H1 (cell line): ENCODE results near the gene PAK6. TPM values are rescaled to one million over a fixed set of nuclear protein-coding genes. Genes with fewer than 3 reads are reported as not detected.
A peak's percentile ranks its signal among the peaks of the same experiment; 100 is the strongest.

Experiments
- CTCF ChIA-PET: fragments of 300-600 bp; sonication (Branson Sonifier 250); formaldehyde crosslinking; loops from one replicate; lab custom pipeline; 2021; ENCODE audit not compliant: partially characterized antibody; lab: Charles Lee
- POLR2A ChIA-PET: fragments of 300-600 bp; sonication (Branson Sonifier 250); formaldehyde crosslinking; loops from one replicate; lab custom pipeline; 2021; ENCODE audit warnings: inconsistent platforms; ENCODE audit not compliant: partially characterized antibody; lab: Charles Lee
- DNase-seq, 2 experiments: peaks; one replicate each; pipeline versions ENCODE4 v3.0.0 to v3.0.0-alpha.2; 2010 to 2022; ENCODE audit warnings: low spot score in 2 of 2, low read depth in 1 of 2, mixed read lengths in 1 of 2
- FAIRE-seq: peaks from 2 replicates; lab custom pipeline; 2011; peaks lifted over from hg19 to GRCh38; lab: Jason Lieb, UNC
- H2AFZ ChIP-seq: 2 replicates; pipeline ENCODE4 v1.8.1; 2012; ENCODE audit warnings: low read length, inconsistent platforms
- H2AK5ac ChIP-seq: 2 replicates; pipeline ENCODE4 v1.6.1; 2013; ENCODE audit warnings: low read depth, low read length
- H2BK120ac ChIP-seq: replicated peaks from 2 replicates; pipeline ENCODE3; 2013; ENCODE audit warnings: low read depth, low read length, inconsistent platforms
- H2BK12ac ChIP-seq: 2 replicates; pipeline ENCODE4 v1.6.1; 2013; ENCODE audit warnings: low read depth, low read length
- H2BK15ac ChIP-seq: 2 replicates; pipeline ENCODE4 v1.6.1; 2013; ENCODE audit warnings: low read length
- H2BK20ac ChIP-seq: 2 replicates; pipeline ENCODE4 v1.6.1; 2013; ENCODE audit warnings: low read length
- H2BK5ac ChIP-seq: 2 replicates; pipeline ENCODE4 v1.6.1; 2013; ENCODE audit warnings: low read depth, low read length
- H3K14ac ChIP-seq: 2 replicates; pipeline ENCODE4 v1.6.1; 2013; ENCODE audit warnings: inconsistent platforms; ENCODE audit not compliant: insufficient read length
- H3K18ac ChIP-seq: 2 replicates; pipeline ENCODE4 v1.6.1; 2013; ENCODE audit warnings: low read length; ENCODE audit errors: extremely low read depth
- H3K23ac ChIP-seq: 2 replicates; pipeline ENCODE4 v1.6.1; 2013; ENCODE audit warnings: inconsistent platforms; ENCODE audit not compliant: insufficient read length
- H3K23me2 ChIP-seq: 2 replicates; pipeline ENCODE4 v1.6.1; 2013; ENCODE audit warnings: low read depth, low read length
- H3K27ac ChIP-seq: 2 replicates; pipeline ENCODE4 v1.6.1; 2011; ENCODE audit warnings: low read depth, low read length, inconsistent platforms
- H3K27me3 ChIP-seq, 4 experiments: replicated peaks in 1 of 4; 1 replicate in 1 of 4; 2 replicates in 3 of 4; pipeline versions ENCODE4 v1.6.1 to v1.8.1; 2011 to 2013; ENCODE audit warnings: low read length in 3 of 4, mild to moderate bottlenecking in 3 of 4, inconsistent platforms in 2 of 4, mixed read lengths in 2 of 4, moderate library complexity in 1 of 4; ENCODE audit not compliant: control insufficient read depth in 3 of 4, insufficient read depth in 3 of 4; ENCODE audit errors: extremely low read depth in 1 of 4
- H3K36me3 ChIP-seq, 4 experiments: 2 replicates each; pipeline versions ENCODE4 v1.6.1 to v1.8.1; 2011 to 2013; ENCODE audit warnings: mild to moderate bottlenecking in 4 of 4, low read length in 3 of 4, moderate library complexity in 2 of 4, control low read depth in 1 of 4, inconsistent platforms in 1 of 4; ENCODE audit not compliant: insufficient read depth in 4 of 4, control insufficient read depth in 2 of 4
- H3K4ac ChIP-seq: replicated peaks from 2 replicates; pipeline ENCODE3; 2013; ENCODE audit warnings: low read length, low read depth, mixed read lengths, inconsistent platforms; ENCODE audit not compliant: insufficient read length
- H3K4me1 ChIP-seq, 4 experiments: replicated peaks in 1 of 4; 1 replicate in 1 of 4; 2 replicates in 3 of 4; pipeline versions ENCODE4 v1.6.1 to v1.8.1; 2011 to 2013; ENCODE audit warnings: low read length in 3 of 4, inconsistent platforms in 2 of 4, mixed read lengths in 1 of 4; ENCODE audit not compliant: insufficient read depth in 4 of 4, control insufficient read depth in 3 of 4
- H3K4me2 ChIP-seq, 2 experiments: 2 replicates each; pipeline versions ENCODE4 v1.6.1 to v1.8.1; 2011 to 2013; ENCODE audit warnings: low read depth in 2 of 2, low read length in 2 of 2, control low read depth in 1 of 2, inconsistent platforms in 1 of 2, mild to moderate bottlenecking in 1 of 2; ENCODE audit not compliant: insufficient read depth in 1 of 2
- H3K4me3 ChIP-seq, 4 experiments: fragments of 200-600, 300-600 bp in 1 of 4; sonication (generic), shearing (Covaris generic), sonication (Bioruptor Twin) in 1 of 4; 2 replicates each; pipeline versions ENCODE4 v1.5.1 to v1.8.1; 2011 to 2016; ENCODE audit warnings: low read length in 4 of 4, low read depth in 3 of 4, control low read depth in 2 of 4, inconsistent platforms in 2 of 4, mild to moderate bottlenecking in 2 of 4, mixed read lengths in 1 of 4, moderate library complexity in 1 of 4; ENCODE audit not compliant: insufficient read depth in 2 of 4; ENCODE audit errors: extremely low read depth in 1 of 4
- H3K56ac ChIP-seq: replicated peaks from 2 replicates; pipeline ENCODE3; 2013; ENCODE audit warnings: low read depth, mild to moderate bottlenecking, mixed read lengths, low read length, inconsistent platforms; ENCODE audit not compliant: insufficient read length
- H3K79me1 ChIP-seq: 2 replicates; pipeline ENCODE4 v1.6.1; 2013; ENCODE audit warnings: low read depth, low read length, control low read depth
- H3K79me2 ChIP-seq, 2 experiments: 2 replicates each; pipeline versions ENCODE4 v1.6.1 to v1.8.1; 2012 to 2013; ENCODE audit warnings: low read length in 2 of 2, mild to moderate bottlenecking in 2 of 2, inconsistent platforms in 1 of 2; ENCODE audit not compliant: insufficient read depth in 2 of 2, control insufficient read depth in 1 of 2
- H3K9ac ChIP-seq, 4 experiments: replicated peaks in 1 of 4; 1 replicate in 1 of 4; 2 replicates in 3 of 4; pipeline versions ENCODE4 v1.6.1 to v1.8.1; 2011 to 2013; ENCODE audit warnings: low read depth in 3 of 4, low read length in 3 of 4, control low read depth in 2 of 4, mild to moderate bottlenecking in 2 of 4, moderate library complexity in 2 of 4, inconsistent platforms in 1 of 4; ENCODE audit errors: extremely low read depth in 1 of 4
- H3K9me3 ChIP-seq, 2 experiments: 2 replicates each; pipeline versions ENCODE4 v1.6.1 to v1.8.1; 2012 to 2013; ENCODE audit warnings: mild to moderate bottlenecking in 2 of 2, moderate library complexity in 2 of 2, control low read depth in 1 of 2, inconsistent platforms in 1 of 2, low read depth in 1 of 2, low read length in 1 of 2, mixed read lengths in 1 of 2; ENCODE audit not compliant: insufficient read depth in 2 of 2
- H4K20me1 ChIP-seq, 2 experiments: replicated peaks in 1 of 2; 2 replicates each; pipeline versions ENCODE3 to v1.8.1; 2011 to 2013; ENCODE audit warnings: inconsistent platforms in 2 of 2, low read length in 2 of 2, mild to moderate bottlenecking in 1 of 2; ENCODE audit not compliant: insufficient read depth in 2 of 2, control insufficient read depth in 1 of 2
- H4K5ac ChIP-seq: 2 replicates; pipeline ENCODE4 v1.6.1; 2013; ENCODE audit warnings: low read length, low read depth, mixed read lengths, inconsistent platforms; ENCODE audit not compliant: insufficient read length
- H4K8ac ChIP-seq: 2 replicates; pipeline ENCODE4 v1.8.0; 2013; ENCODE audit warnings: mild to moderate bottlenecking, moderate library complexity, low read length, inconsistent platforms; ENCODE audit not compliant: insufficient read depth; ENCODE audit errors: extremely low read depth
- H4K91ac ChIP-seq: replicated peaks from 2 replicates; pipeline ENCODE3; 2013; ENCODE audit warnings: low read length, mixed read lengths, inconsistent platforms; ENCODE audit not compliant: insufficient read length
- CBX8 ChIP-seq: fragments of 300-800, 300-1000 bp; sonication (generic); IDR thresholded peaks from 2 replicates; pipeline ENCODE4 v1.7.1; 2016; ENCODE audit warnings: low read depth, low read length, borderline replicate concordance
- EP300 ChIP-seq, 2 experiments: IDR thresholded peaks; 1 replicate in 1 of 2; 2 replicates in 1 of 2; pipeline ENCODE4 v1.6.1; 2011 to 2012; ENCODE audit warnings: low read depth in 2 of 2, low read length in 2 of 2, mild to moderate bottlenecking in 2 of 2, borderline replicate concordance in 1 of 2, inconsistent platforms in 1 of 2, moderate library complexity in 1 of 2
- GTF2F1 ChIP-seq: IDR thresholded peaks from 2 replicates; pipeline ENCODE4 v1.6.1; 2012; ENCODE audit warnings: low read depth, low read length, improper control_type of control experiment, borderline replicate concordance
- HDAC2 ChIP-seq, 2 experiments: fragments of 300-600 bp in 1 of 2; sonication (generic) in 1 of 2; IDR thresholded peaks; 2 replicates each; pipeline ENCODE4 v1.6.1; 2011 to 2012; ENCODE audit warnings: low read depth in 2 of 2, low read length in 2 of 2, mild to moderate bottlenecking in 2 of 2, moderate library complexity in 2 of 2, borderline replicate concordance in 1 of 2, inconsistent platforms in 1 of 2
- POLR2A ChIP-seq, 2 experiments: IDR thresholded peaks; 1 replicate in 1 of 2; 2 replicates in 1 of 2; pipeline ENCODE4 v1.6.1; 2011; ENCODE audit warnings: low read depth in 2 of 2, low read length in 2 of 2, mild to moderate bottlenecking in 2 of 2; ENCODE audit errors: control extremely low read depth in 1 of 2
- RNF2 ChIP-seq: fragments of 200-900, 300-1000 bp; sonication (generic); IDR thresholded peaks from 2 replicates; pipeline ENCODE4 v1.7.1; 2016; ENCODE audit warnings: borderline replicate concordance, low read depth, mild to moderate bottlenecking, antibody characterized with exemption, low read length; ENCODE audit not compliant: poor library complexity, severe bottlenecking; ENCODE audit errors: missing control alignments
- SAP30 ChIP-seq: fragments of 300-600 bp; sonication (generic); IDR thresholded peaks from 2 replicates; pipeline ENCODE4 v1.7.1; 2012; ENCODE audit warnings: low read length, moderate library complexity, mild to moderate bottlenecking, inconsistent platforms; ENCODE audit not compliant: insufficient read depth, insufficient replicate concordance
- SIX5 ChIP-seq: IDR thresholded peaks from 2 replicates; pipeline ENCODE4 v1.6.1; 2011; ENCODE audit warnings: mild to moderate bottlenecking, low read depth, low read length
- SRF ChIP-seq: IDR thresholded peaks from 2 replicates; pipeline ENCODE4 v1.6.1; 2011; ENCODE audit warnings: mild to moderate bottlenecking, low read depth, low read length, moderate library complexity
- SUZ12 ChIP-seq: fragments of 200-600 bp; sonication (generic); IDR thresholded peaks from 2 replicates; pipeline ENCODE4 v1.6.1; 2012; ENCODE audit warnings: mild to moderate bottlenecking, inconsistent platforms, low read length, moderate library complexity, mixed read lengths
- ZNF274 ChIP-seq: IDR thresholded peaks from 2 replicates; pipeline ENCODE4 v1.7.0; 2012; ENCODE audit warnings: low read length, borderline replicate concordance; ENCODE audit errors: extremely low read depth
- WGBS, 2 experiments: shearing (Covaris generic) in 1 of 2; methylation state at CpG; one replicate each; pipeline versions ENCODE4 v1.1.6 to v1.1.7; 2013 to 2015; ENCODE audit warnings: low lambda C conversion rate in 2 of 2, mixed read lengths in 2 of 2, inconsistent platforms in 1 of 2, low coverage in 1 of 2, missing lambda C conversion rate in 1 of 2; ENCODE audit not compliant: insufficient replicate concordance in 2 of 2, insufficient coverage in 1 of 2, insufficient read length in 1 of 2; ENCODE audit errors: extremely low coverage in 1 of 2, missing lambda C conversion rate in 1 of 2; 5-methylcytosine and 5-hydroxymethylcytosine counted together
- polyA plus RNA-seq, 7 experiments: library from polyadenylated mRNA; depleted of rRNA in 3 of 7; stranded (reverse) in 5 of 7; unstranded in 2 of 7; fragments of >200 nt in 5 of 7; fragments of 200-250 nt in 2 of 7; gene quantifications; 1 replicate in 5 of 7; 2 replicates in 1 of 7; 4 replicates in 1 of 7; pipeline versions ENCODE4 v1.2.1 to v1.2.3, GENCODE V29; 2011 to 2013; ENCODE audit warnings: missing spikeins in 2 of 7, mixed read lengths in 2 of 7
- total RNA-seq: library from RNA; stranded (reverse); fragmentation: NEBNext Ultra II Directional; extraction: Animal tissue kit (Norgen Biotek cat#: 25700); gene quantifications from 2 replicates; pipeline ENCODE4 v1.2.1, GENCODE V29; 2021

PAK6 gene
- total and polyA plus RNA-seq, 2 of the 8 experiments (the other 6 are each of a cell fraction or from before 2014, with no cell fraction given), result 6.9 to 9.4 TPM

GRCh38 chr15:40246496-40247280 lies 7.8 kb downstream of the PAK6 start:
- no peak overlapping the region for H4K5ac ChIP-seq
- H3K4ac ChIP-seq, result no peak overlapping the region
- no peak overlapping the region for H3K27ac ChIP-seq
- no peak overlapping the region for H2BK12ac ChIP-seq
- no peak overlapping the region for H2BK120ac ChIP-seq
- no peak overlapping the region for H2BK20ac ChIP-seq
- no peak overlapping the region; the same call in 1 of the 2 replicates for H3K18ac ChIP-seq
- no peak overlapping the region for H3K9ac ChIP-seq
- H4K91ac ChIP-seq, result no peak overlapping the region
- DNase-seq, result no peak
- H2AFZ ChIP-seq, result no peak overlapping the region
- no peak overlapping the region for H3K56ac ChIP-seq
- peaks cover 0 to 11% (median 9%) of the 10 kb centered on the region in 4 experiments; a peak in 4 of 7 replicates for H3K4me1 ChIP-seq
- H4K20me1 ChIP-seq, result no peaks in the 10 kb centered on the region
- ChIA-PET CTCF (interaction anchor here (0.9 to 46.3 kb wide), 5 partner anchors 17 to 76 kb away, joined by 3 to 1340 read pairs (median 8); no protein-coding TSS in a partner anchor), POLR2A (interaction anchor here (1.1 to 6.7 kb wide), 5 partner anchors 7 to 25 kb away, joined by 3 to 47 read pairs (median 3); partner anchors contain the start of gene PAK6)
- no peak overlapping the region for H3K4me3 ChIP-seq
- H4K8ac ChIP-seq, result peak overlapping the region; percentile 1
- H3K79me2 ChIP-seq, result no peaks in the 10 kb centered on the region
- no peak overlapping the region for H2BK5ac ChIP-seq
- no peak overlapping the region; the same call in 1 of the 2 replicates for H2BK15ac ChIP-seq
- H2AK5ac ChIP-seq, result no peak overlapping the region
- no peak overlapping the region for H3K23ac ChIP-seq
- H3K23me2 ChIP-seq, result no peaks in the 10 kb centered on the region
- FAIRE-seq, result no peak
- H3K4me2 ChIP-seq, result no peak overlapping the region
- 86% methylated on average over 8 of the region's 8 CpGs; no CpG with 5 or more reads in 1 of the 2 experiments for WGBS, 2 experiments
- no peaks in the 10 kb centered on the region for H3K9me3 ChIP-seq
- H3K27me3 ChIP-seq, result peaks cover under 1 to 10% (median 4%) of the 10 kb centered on the region in 4 experiments; a peak in 6 of 7 replicates
- no peaks in the 10 kb centered on the region for H3K79me1 ChIP-seq
- no peaks in the 10 kb centered on the region for H3K36me3 ChIP-seq
- H3K14ac ChIP-seq, result no peak overlapping the region
- TF ChIP-seq ZNF274 (no peak), HDAC2 (IDR thresholded peaks at IDR 0.05; ENCODE audit: borderline replicate concordance in 1 of 2, low read depth in 2 of 2, low read length in 2 of 2) (no peak), EP300 (IDR thresholded peaks at IDR 0.05; ENCODE audit: borderline replicate concordance in 1 of 2, low read depth in 2 of 2, low read length in 2 of 2) (no peak), POLR2A (IDR thresholded peaks at IDR 0.05; ENCODE audit: control extremely low read depth in 1 of 2, low read depth in 2 of 2, low read length in 2 of 2) (no peak), SUZ12 (no peak), GTF2F1 (no peak), SAP30 (no peak), SIX5 (no peak), RNF2 (no peak), CBX8 (no peak), SRF (no peak)
